Right lobe of liver (tissue), 4 donors: Measurements from ENCODE around the gene SOBP.

ENCODE experiments used
- POLR2A ChIP-seq: fragments of 450-650 bp; IDR thresholded peaks from one replicate; pipeline ENCODE4 v1.6.1; 2017; ENCODE audit warnings: antibody characterized with exemption, mild to moderate bottlenecking
- TF ChIP-seq, protein P1 (sequence below), 4 donors: fragments of 200-600 bp in 3 of 4; fragments of 450-650 bp in 1 of 4; IDR thresholded peaks; one replicate each; pipeline versions ENCODE4 v1.5.1 to v1.8.0; 2016 to 2022; ENCODE audit warnings: antibody characterized with exemption in 4 of 4, mild to moderate bottlenecking in 2 of 4
- donor health status: DM: no; HTN: no; CAD: no.
- donor health status: DM: no; HTN: no; CAD: no.
- donor health status: DM: no; HTN: yes; CAD: no.

DNA sequence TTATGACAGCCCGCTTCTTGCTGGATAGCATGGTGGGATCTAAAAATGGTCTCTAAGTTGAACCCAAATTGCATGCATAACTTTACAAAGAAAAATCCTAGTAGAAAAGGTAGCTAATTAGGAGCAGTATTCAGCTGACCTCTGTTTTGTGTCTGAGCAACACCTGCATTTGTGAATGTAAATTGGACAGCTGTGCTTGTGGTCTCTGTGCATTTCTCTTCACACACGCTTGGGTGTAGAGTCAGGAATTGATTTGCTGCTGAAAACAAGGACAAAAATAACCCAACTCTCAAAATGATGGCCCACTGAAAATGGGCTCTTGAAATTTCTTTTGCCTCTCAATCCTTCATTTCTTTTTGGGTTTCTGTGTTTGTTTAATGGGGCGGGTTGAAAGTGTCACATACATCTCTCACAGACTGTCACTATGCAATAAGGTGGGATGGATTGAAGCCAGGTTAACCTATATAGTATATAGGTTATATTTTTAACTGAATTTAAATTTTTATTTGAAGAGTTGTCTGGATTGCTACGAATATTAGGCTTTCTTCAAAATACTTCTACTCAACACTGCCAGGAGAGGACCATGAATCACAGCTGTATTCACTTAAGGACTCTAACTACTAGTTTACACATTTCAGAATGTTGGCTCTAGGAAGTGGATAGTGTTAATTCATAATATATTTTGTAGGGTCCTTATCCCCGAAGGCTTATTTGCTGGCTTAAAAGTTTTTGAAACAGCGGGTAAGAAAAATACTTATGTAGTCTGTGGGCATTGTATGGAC lies 46.5 kb downstream of the SOBP start:
- TF ChIP-seq, protein P1, sequence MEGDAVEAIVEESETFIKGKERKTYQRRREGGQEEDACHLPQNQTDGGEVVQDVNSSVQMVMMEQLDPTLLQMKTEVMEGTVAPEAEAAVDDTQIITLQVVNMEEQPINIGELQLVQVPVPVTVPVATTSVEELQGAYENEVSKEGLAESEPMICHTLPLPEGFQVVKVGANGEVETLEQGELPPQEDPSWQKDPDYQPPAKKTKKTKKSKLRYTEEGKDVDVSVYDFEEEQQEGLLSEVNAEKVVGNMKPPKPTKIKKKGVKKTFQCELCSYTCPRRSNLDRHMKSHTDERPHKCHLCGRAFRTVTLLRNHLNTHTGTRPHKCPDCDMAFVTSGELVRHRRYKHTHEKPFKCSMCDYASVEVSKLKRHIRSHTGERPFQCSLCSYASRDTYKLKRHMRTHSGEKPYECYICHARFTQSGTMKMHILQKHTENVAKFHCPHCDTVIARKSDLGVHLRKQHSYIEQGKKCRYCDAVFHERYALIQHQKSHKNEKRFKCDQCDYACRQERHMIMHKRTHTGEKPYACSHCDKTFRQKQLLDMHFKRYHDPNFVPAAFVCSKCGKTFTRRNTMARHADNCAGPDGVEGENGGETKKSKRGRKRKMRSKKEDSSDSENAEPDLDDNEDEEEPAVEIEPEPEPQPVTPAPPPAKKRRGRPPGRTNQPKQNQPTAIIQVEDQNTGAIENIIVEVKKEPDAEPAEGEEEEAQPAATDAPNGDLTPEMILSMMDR (IDR thresholded peaks at IDR 0.05), result no peak
- no peak for TF ChIP-seq POLR2A
